Daoy (cell line): ENCODE data around the gene PANX2. TPM values are rescaled to one million over a fixed set of nuclear protein-coding genes. Genes with fewer than 3 reads are reported as not detected.

Experiments used
- DNase-seq: peaks from one replicate; pipeline ENCODE4 v3.0.0-alpha.2; 2015; ENCODE audit warnings: low read depth
- total RNA-seq: library from RNA; depleted of rRNA; stranded (reverse); fragments of >200 nt; shearing (Covaris generic); gene quantifications from 2 replicates; pipeline ENCODE4 v1.2.3, GENCODE V29; 2014

PANX2 gene
- total RNA-seq, 1 experiment from 2014 or later: 1.5 TPM

DNA sequence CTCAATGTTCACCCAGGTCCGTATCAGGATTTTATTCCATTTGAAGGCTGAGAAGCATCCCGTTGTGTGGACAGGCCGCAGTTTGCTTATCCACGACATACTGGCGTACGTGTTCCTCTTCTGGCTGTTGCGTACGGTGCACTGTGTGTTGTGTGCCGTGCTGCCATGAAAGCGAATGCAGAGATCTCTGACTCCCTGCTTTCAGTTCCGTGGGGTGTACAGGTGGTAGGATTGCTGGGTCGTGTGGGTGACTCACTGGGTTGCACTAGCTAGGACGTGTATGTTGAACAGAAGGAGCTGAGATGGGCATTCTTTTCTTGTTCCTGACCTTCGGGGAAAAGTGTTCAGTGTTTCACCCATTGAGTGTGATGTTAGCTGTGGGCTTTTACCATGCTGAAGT lies 40.6 kb downstream of the PANX2 start:
- no peak for DNase-seq

DNA sequence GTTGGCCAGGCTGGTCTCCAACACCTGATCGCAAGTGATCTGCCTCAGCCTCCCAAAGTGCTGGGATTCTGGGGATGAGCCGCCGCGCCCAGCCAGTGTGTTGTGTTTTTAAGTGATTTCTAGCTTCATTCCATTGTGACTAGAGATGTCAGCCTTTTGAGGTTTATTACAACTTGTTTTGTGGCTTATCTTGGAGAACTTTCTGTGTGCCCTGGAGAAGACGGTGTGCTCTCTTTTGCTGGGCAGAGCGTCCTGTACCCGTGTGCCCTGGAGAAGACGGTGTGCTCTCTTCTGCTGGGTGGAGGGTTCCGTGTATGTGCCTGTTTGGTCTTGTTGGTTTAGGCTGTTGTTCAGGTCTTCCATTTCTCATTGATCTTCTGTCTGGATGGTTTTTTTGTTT lies 42.7 kb downstream of the PANX2 start:
- DNase-seq: no peak

DNA sequence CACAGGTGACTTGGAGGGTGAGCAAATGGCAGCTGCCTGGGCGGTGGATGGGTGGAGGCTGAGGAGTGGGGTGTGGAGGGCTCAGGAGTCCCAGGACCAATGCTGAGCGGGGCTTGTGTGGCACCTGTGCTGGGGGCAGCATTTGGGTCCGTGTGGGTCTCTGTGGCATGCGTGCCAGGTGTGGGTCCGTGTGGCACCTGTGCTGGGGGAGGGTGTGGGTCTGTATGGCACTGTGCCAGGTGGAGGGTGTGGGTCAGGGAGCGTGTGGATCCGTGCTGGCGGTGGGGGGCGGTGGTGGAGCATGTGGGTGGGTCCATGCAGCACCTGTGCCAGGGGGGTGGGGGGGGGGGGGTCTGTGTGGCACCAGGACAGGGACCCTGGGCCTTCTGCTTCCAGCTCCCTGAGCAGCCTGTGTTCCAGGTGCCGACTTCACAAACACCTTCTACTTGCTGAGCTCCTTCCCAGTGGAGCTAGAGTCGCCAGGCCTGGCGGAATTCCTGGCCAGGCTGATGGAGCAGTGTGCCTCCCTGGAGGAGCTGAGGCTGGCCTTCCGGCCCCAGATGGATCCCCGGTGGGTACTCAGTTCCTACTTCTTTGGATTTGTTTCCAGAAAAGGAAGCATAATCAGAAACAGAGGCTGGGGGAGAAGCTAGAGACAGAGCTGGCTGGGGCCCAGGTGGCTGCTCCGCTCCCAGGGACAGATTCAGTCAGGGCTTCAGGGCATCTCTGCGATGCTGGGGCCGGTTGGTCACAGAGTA lies 44.9 kb downstream of the PANX2 start:
- no peak for DNase-seq

DNA sequence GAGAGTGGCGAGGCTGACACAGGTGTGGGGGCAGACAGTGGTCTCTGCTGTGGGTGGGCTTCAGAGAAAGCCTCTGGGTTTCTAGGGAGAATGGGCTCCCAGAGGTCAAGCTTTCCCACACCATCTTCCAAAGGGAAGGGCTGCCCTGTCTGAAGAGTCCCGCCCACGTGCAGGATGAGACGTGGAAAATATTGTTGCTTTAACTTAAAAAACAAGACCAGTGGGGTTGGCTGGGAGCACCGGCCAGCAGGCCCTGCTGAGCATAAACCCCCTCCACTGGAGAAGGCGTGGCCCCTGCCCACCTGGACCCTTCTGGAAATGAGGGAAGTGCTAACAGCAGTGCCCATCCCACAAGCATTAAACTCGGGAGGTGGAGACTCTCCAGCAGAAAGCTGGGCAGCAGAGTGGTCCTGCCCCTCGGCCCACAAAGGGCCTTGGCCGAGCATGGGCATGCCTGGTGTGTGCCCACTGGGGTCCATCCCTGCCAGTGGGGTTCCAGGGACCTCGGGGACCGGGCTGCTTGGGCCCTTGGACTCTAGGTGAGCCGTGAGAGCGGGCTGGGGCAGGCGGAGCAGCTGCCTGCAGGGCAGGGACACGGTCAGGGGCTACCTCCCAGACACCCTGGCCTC lies 45.6 kb downstream of the PANX2 start:
- no peak for DNase-seq

DNA sequence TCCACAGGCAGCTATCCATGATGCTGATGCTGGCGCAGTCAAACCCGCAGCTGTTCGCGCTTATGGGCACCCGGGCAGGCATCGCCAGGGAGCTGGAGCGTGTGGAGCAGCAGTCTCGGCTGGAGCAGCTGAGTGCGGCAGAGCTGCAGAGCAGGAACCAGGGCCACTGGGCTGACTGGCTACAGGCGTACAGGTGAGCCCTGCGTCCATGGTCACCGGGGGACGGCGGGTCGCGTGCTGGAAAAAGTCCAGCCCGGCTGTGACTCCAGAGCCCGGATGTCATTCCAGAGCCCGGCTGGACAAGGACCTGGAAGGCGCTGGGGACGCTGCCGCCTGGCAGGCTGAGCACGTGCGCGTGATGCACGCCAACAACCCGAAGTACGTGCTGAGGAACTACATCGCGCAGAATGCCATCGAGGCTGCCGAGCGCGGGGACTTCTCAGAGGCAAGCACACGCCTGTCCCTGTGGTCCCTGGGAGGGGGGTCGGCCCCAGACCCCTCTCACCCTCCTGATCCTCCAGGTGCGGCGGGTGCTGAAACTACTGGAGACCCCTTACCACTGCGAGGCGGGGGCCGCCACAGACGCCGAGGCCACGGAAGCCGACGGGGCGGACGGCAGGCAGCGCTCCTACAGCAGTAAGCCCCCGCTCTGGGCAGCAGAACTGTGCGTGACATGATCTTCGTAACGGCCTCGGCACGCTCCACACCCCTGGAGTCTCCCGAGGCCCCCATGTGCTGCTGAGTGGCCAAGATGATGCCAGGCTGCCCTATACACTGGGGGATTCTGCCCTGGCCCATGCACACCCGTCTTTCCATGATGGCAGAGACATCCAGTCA lies 46.4 kb downstream of the PANX2 start:
- DNase-seq: no peak

DNA sequence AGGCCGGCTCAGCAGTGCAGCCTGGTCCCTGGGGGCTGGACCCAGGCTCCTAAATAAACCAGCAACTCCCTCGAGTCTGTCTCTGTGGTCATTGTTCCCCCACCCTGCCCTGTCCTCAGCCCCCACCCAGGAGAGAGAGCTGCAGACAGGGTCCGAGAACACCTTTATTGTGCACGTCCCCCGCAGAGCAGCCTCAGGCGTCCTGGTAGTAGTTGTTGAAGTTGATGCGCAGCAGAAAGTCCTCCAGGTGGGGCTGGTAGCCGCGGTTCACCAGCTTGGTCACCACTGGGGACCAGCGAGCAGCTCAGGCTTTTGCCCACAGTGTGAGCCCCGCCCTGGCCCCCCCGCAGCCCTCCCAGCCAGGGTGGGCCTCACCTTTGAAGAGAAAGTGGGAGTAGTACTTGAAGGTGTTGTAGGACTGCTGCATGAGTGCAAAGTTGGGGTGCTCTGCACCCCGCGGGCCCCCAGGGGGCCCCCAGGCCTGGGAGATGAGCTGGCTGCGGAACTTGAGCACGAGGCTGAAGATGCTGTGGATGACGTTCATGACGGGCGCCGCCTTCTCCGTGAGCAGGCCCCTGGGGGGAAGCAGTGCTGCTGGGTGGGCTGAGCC lies 47.1 kb downstream of the PANX2 start:
- DNase-seq: peak; percentile 3

DNA sequence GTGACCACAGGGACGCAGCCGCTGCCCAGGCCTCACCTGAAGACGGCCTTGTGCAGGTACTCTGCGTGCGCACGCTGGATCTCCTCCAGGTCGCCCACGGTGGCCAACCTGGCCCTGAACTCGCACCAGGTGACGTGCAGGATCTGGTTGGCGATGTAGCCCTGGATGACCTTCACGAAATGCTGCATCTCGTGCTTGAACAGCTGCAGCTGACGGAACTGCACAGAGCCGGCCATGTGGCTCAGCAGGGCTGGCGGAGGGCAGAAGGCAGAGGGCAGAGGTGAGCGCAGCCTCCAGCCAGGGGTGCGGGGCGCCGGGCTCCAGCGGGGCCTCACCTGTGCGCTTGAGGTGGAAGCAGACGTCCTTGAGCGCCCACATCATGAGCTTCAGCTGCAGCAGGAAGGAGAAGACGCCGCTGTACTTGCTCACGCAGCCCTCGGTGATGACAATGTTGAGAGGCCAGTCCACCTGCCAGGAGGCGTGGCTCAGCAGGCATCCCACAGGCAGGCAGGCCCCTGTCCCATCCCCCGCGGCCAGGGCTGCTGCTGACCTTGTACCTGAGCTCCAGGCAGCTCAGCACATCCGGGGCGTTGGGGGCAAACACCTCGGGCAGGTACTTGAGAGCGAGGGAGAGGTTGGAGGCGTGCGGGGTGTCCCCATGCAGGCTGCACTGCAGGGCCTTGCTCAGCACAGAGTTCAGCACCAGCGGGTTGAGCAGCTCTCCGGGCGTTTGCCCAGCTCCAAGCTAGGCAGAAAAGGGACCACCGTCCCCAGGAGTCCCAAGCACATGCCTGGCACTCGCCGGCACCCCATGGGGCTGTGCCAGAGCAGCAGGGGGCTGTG lies 47.8 kb downstream of the PANX2 start:
- DNase-seq: peak; percentile 6

DNA sequence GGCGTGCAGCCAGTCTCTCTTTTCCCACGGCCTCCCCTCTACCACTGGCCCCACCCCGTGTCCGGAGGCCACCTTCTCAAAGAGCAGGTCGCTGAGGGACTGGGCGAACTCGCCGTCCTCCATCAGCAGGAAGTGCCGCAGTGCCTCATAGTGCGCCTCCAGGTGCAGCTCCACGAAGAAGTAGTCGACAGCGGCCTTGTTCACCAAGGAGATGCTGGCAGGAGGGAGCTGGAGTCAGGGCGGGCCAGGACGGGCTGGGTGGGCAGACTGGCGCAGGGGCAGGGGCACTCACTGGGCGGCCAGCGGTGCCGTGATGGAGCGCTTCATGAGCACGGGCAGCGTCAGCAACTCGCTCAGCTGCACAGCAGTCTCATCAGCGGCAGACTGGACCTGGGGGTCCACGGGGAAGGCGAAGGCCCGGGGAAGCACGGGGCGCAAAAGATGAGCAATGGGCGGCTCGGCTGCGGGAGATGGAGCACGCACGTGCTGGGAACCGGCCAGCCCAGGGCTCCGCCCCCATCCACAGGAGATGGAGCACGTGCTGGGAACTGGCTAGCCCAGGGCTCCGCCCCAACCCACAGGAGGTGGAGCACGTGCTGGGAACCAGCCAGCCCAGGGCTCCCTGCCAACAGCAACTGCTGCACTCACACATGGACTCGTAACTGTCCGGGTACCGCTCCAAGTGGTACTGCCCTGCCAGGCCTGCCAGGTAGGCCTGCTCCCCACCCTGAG lies 48.6 kb downstream of the PANX2 start:
- peak; percentile 69 for DNase-seq

DNA sequence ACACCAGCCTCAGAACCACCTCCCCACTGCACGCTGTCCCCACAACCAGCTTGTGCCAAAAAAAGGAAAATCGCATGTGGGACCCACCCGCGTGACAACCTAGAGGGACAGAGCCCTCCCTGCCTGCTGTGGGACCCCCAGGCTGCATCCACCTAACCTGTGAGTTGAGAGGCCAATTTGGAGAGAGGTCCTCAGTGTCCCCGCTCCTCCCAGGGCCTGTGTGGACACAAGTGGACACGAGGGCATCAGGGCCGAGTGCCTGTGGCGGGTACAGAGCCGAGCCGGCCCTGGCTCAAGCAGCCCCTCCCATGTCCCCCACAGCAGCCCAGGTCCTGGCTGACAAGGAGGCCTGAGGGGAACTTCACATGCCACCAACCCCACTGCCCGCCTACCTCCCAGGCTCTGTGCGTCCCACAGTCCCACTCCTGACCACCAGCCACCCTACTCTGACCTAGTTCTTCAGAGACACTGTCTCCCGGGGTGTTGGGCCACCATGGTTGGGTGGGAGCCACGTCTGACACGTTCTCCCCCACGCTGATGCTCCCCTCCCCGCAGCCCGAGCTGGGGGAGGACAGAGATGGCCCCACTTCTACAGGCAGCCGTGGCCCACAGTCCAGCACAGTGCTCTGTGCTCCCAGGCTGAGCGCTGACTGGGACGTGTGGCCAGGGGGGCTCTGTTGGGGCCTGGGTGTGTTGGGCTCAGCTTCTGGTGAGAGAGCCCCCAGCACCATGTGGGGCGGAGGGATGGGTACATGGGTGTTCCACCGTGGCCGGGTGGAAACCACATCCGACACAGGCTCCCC lies 49.5 kb downstream of the PANX2 start:
- peak; percentile 2 for DNase-seq

DNA sequence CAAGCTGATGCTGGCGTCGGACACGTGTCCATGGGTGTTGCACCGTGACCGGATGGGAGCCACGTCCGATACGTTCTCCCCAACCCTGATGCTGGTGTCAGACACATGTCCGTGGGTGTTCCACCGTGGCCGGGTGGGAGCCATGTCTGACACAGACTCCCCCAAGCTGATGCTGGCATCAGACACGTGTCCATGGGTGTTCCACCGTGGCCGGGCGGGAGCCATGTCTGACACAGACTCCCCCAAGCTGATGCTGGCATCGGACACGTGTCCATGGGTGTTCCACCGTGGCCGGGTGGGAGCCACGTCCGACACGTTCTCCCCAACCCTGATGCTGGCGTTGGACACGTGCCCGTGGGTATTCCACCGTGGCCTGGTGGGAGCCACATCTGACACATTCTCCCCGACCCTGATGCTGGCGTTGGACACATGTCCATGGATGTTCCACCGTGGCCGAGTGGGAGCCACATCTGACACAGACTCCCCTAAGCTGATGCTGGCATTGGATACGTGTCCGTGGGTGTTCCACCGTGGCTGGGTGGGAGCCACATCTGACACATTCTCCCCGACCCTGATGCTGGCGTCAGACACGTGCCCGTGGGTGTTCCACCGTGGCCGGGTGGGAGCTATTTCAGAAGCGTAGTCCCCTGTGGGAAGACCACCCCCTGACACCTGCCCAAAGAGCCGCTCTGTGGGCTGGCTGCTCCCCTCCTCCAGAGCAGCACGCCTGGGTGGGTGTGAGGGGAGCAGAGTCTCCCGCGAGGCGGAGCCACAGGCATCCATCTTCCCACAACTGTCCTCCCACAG lies 50.3 kb downstream of the PANX2 start:
- DNase-seq: peak; percentile 2

DNA sequence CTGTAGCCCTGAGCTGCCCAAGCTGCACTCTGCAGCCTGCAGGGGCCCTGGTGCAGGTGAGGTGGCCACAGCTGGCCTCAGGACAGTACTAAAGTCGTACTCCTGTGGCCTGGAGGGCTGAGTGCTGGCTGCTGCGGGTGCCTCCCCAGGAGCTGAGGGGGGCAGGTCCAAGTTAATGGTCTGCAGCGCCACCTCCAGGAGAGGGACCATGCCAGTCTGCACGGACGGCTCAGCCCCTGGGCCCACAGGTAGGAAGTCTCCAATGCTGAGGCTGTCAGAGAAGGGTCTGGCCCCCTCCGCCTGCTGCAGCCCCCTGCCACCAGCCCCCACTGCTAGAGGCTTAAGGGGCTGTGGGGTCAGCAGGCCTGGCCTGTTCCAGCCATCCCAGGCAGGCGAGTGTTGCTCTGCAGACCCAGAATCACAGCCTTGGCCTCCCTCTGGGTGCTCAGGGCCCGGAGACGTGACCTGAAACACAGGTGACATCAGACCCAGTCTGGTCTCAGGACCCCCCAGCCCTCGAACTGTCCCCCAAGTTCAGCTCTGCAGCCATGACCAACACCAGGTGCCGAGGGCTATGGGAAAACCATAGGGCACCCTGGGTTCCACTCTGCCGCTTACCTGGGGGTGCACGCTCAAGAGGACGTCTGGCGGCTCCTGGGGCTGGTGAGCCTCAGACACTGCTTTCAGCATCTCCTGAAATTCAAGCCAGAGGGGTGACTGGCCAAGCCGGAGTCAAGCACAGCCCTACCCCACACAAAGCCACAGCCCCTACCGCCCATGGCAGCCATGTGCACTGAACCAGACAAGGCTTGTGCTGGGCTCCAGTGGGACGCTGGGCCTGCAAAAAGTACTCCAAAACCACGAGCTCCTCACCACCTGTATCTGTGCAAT lies 51.1 kb downstream of the PANX2 start:
- DNase-seq: peak; percentile 2

DNA sequence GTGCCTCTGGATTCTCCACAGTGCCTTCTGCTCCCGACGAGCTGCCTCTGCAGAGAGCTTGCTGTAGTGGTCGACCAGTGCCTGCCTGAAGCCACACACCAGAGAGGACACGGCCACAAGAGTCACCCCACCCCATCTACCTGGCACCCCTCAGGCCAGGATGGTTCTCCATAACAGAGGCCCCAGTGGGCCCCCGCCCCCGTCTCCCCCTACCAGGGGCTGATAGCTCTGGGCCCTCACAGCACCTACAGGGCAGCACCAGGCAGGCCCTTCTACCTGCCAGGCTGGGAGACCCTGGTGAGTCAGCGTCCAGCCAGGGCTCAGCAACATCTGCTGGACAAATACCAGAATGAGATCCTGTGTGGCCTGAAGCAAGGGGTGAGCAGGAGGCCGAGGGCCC lies 52.0 kb downstream of the PANX2 start:
- peak; percentile 0 for DNase-seq

DNA sequence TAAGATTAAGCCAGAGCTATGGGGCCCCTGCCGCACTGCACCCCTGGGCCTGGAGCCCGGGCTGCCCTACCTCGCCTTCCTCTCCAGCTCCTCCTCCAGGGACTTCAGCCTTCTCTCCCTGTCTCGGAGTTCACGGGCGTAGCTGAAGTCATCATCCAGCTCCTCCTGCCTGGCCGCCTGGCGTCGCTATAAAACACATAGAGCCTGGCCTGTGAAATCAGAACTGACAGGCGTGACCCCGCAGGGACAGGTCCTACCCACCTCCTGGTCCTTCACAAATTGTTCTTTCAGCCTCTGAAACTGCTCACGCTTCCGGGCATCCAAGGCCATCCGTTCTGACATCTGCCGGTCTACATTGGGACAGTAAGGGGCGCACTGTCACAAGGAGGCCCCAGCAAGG lies 53.5 kb downstream of the PANX2 start:
- peak; percentile 2 for DNase-seq

DNA sequence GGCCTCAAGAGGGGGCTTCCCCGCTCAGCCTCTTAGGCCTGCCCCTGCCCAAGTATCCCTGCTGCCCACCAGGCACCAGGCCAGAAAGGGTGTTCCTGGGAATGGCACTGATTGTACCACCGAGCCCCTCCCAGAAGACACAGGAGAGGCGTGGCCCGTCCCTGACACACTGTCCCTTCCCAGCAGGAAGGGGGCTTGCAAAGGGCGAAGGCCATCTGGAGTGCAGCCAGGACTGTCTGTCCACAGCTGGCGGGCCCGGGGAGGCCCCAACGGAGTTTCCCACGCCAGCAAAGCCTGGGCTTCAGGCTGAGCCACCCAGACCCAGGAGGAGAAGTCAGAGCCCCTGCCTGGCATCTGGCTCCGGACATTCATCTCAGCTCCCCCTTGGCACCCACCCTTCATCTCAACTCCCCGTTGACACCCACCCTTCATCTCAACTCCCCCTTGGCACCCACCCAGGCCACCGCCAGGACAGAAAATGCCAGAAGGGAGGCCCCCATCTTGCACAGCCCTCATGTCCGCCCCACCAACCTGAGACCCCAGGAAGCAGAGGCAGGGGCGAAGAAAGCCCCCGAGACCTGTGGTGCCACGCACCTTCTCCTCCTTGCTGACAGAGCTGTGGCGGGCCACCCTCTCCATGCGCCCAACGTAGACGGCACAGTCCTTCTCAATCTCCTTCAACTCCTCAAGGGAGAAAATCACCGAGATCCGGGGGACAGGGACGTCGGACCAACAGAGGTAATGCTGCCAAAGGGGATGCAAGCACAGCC lies 54.9 kb downstream of the PANX2 start:
- DNase-seq: peak; percentile 2

DNA sequence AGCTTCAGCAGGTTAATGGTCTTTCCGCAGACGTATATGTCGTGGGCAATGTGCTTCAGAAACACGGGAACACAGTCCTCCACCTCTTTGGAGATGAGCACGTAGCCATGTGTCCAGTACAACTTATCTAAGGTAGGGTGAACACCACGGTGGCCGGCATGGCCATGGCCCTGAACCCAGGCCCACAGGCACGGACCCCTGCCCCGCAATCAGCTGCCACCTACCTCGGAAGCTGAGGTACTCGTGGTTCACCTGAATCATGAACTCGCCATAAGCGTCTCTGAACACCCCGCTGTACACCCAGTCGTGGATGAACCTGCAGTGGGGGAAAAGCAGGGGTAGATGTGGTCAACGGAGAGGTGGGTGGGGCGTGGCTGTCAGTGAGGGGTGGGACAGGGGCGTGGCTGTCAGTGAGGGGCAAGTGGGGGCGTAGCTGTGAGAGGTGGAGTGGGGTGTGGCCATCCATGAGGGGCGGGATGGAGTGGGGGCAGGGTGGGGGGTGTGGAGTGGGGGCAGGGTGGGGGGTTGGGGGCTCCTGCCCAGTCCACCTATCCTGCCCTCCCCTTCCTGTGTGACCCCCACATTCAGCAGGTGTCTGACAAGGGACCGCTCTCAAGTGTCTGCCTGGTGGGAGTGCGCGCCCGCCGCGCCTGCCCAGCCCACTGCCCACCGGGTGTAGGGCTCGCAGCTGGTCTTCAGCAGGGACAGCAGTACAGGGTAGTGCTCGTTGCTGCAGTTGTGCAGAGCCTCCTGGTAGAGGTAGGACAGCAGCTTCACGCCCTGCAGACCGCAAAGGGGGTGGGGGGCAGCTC lies 55.7 kb downstream of the PANX2 start:
- DNase-seq: peak; percentile 2

DNA sequence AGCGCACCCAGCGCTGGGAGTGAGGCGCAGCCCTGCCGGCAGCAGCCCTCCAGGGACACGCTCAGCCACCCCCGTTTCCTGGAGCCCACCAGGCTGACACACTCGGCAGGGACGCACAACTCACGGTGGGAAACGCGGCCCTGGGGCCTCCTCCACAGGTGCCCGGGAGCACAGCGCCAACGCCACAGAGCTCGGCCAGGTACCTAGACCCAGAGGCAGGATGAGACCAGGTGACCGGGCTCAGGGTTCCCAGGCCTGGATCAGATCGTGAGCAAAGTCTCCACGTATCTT lies 56.3 kb downstream of the PANX2 start:
- DNase-seq: peak; percentile 1
